ENCODE measurements around the gene CTIF.

Gene CTIF

DNA sequence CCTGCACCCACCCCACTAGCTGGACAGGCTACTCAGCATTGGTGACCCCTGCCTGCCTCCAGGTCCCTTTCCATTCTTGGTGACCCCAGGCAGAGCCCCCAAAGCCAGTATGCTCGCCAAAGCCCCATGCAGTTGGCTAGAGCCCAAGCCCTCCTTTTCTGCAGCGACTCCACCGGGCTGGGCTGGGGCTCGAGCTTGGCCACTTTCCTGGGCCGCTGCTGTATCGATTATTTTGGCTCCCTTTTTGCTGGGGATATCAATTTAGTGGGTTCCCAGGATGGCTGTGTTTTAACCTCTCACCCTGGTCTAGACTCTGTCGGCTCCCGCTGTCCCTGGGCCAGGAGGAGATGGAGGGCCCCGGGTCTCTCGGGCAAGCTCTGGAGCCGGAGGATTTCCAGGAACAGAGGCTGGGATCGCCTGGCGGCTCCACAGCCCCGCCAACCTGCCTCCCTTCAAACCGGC, 335.9 kb downstream of the CTIF start:
- DNase-seq = no peak

GRCh38 chr18:48875314-48875941, 336.6 kb downstream of the CTIF start:
- DNase-seq = no peak

- no peak for DNase-seq
Observed at GRCh38 chr18:48875942-48876511, 337.2 kb downstream of the CTIF start.

DNA sequence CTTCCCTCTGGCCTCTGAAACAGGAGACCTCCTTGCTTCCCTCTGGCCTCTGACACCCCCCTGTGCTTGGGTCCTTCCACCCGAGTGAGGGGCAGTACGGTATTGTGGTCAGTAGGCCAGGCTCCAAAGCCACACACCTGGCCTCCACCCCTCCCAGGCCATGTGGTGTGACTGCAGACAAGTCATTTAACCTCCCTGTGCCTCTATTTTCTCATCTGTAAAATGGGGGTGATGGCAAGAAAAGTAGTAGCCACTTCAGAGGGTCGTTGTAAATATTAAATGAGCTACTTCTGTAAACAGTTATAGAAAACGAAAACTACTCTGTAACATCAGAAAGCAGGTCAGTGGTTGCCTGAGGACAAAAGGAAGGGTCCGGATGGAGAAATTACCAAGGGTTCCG, 337.8 kb downstream of the CTIF start:
- DNase-seq = no peak

GRCh38 chr18:48877941-48878340, 339.1 kb downstream of the CTIF start:
- DNase-seq = no peak

- no peak for DNase-seq
Observed at GRCh38 chr18:48878471-48878870, 339.6 kb downstream of the CTIF start.

GRCh38 chr18:48879008-48879431, 340.2 kb downstream of the CTIF start:
- DNase-seq = no peak

DNA sequence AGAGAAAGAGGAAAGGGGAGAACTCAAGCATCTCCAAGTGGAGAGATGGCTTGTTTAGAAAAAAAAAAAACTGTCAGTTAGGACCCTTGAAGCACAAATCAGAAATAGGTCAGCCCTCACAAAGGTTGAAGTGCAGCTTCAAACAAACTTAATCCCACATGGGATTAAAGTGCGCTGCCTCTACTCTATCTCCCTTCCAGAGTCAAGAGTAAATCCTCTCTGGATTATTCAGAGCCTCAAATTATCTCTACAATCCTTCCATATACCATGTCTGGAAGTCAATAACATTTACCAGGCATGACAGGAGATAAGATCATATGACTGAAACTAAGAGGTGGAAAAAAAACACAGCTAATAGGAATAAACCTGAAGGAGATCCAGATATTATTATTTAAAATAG, 342.1 kb downstream of the CTIF start:
- no peak for DNase-seq

GRCh38 chr18:48882379-48882778, 343.5 kb downstream of the CTIF start:
- DNase-seq = no peak

- no peak for DNase-seq
Observed at GRCh38 chr18:48884306-48884705, 345.5 kb downstream of the CTIF start.

- DNase-seq = no peak
Observed at GRCh38 chr18:48884771-48885170, 345.9 kb downstream of the CTIF start.

GRCh38 chr18:48885266-48885923, 346.6 kb downstream of the CTIF start:
- DNase-seq = no peak

GRCh38 chr18:48885924-48886400, 347.1 kb downstream of the CTIF start:
- no peak for DNase-seq

GRCh38 chr18:48886520-48887293, 347.9 kb downstream of the CTIF start:
- no peak for DNase-seq

- no peak for DNase-seq
Observed at GRCh38 chr18:48887294-48887904, 348.6 kb downstream of the CTIF start.

GRCh38 chr18:48887905-48888772, 349.3 kb downstream of the CTIF start:
- DNase-seq = no peak

DNA sequence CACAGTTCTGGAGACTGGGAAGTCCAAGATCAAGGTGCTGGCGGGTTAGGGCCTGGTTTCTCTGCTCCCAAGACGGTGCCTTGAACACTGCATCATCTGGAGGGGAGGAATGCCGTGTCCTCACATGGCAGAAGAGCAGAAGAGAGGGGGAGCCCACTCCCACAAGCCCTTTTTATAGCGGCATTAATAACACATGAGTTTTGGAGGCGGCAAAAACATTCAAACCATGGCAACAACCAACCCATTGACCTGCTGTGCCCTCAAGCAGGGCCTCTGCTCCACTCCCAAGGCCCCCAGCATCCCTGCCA, 349.9 kb downstream of the CTIF start:
- no peak for DNase-seq

DNA sequence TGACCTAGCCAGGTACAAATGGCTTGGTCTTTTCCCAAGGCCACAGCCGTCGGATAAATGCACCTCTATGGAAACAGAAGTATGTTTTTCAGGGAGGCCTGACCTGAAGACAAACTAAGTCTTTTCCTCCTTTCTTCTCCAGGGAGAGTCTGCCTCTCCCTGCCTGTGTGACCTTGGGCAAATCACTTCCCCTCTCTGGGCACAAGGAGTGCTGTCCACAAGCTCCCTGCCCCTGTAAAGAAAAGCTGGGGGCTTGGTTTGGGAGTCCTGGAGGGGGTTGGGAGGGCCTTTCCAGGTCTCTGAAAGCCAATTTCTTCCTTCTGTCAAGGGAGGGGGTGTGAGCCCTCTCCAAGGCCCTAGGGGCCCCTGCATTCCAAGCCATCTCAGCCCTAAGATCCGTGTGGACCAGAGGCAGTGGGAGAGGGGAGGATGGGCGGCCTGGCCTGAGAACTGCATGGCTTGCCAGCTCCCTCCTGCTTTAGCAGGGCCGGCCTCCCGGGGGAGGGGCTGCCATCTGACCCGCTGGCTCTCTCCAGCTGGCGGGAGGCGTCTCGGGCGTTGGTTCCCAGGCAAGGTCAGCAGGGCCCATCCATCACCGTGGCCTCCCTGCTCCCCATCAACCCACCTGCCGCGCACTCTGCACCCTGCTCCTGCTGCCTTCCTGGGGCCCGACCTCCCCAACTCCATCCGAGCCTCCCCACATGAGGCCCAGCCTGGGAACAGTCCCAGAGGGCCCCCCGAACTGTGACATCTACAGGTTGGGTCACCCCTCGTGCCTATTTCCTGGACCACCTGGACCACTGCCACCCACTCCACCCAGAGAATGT, 350.5 kb downstream of the CTIF start:
- DNase-seq = no peak

DNA sequence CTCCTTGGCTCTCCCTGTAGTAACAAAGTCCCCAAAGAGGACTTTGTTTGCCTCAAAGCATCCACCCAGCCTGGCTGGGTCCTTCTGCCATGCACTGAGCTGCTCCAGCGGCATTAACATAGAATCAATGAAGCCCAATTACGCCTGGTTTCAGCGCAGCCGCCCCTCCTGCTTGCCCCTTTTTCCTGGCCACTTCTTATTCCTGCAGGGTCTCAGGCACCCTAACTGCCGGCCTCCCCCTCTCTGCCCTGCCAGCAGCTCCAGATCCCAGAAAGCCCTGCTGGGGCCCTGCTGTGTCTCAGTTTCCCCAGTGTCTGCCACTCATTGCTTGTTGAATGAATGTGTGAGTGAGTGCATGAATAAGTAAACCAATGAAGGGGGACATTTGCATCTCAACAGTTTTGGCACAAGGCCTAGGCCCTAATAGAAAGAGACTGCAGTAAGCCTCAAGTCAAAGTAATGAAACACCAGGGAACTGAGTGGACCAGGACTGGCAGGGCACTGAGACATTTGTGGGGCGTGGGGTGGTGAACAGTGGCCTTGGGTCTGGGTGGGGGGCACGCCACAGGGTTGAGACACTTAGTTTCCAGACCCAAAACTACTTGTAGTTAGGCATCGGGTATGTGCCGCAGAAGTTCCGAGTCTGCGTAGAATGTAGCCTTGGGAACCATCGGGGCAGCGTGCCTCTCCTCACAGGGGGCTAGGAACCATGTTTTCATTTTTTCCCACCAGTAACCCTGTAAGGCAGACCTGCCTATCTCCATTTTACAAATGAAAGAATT, 351.3 kb downstream of the CTIF start:
- no peak for DNase-seq

DNA sequence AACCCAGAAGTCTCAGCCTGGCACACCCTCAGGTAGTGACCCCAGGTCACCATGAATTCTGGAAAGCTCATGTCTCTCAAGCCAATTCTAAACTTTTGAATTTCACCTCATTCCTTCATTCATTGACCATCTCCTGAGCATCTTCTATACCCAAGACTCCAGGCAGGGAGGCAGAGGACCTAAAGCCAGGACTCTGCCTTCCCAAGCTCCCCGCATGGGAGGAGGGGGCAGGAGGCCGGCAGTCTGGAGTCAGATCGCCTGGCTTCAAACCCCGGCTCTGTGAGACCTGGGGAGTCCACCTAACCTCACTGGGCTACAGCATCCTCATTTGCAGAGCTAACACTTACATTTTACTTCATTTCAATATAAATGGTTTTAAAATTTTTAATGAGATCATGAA, 352.9 kb downstream of the CTIF start:
- DNase-seq = no peak

Data from activated gamma-delta T cell (primary cell).